A673 (cell line): ENCODE measurements around the gene DENND1A. TPM values are rescaled to one million over a fixed set of nuclear protein-coding genes. Genes with fewer than 3 reads are reported as not detected.

ENCODE experiments used
- BruUV-seq: library from RNA; stranded (reverse); fragments of 400-500 nt; replicated peaks from 2 replicates; lab custom pipeline; 2021; lab: Mats Ljungman, UMichigan
- CTCF ChIA-PET: fragments of 300-600 bp; sonication (Branson Sonifier 250); formaldehyde crosslinking; loops from one replicate; lab custom pipeline; 2022; ENCODE audit warnings: antibody characterized with exemption; lab: Charles Lee
- POLR2A ChIA-PET: fragments of 300-600 bp; sonication (Branson Sonifier 250); formaldehyde crosslinking; loops from one replicate; lab custom pipeline; 2022; ENCODE audit warnings: antibody characterized with exemption; ENCODE audit not compliant: low non-redundant PET; lab: Charles Lee
- DNase-seq: peaks from one replicate; pipeline ENCODE4 v3.0.0-alpha.2; 2015; ENCODE audit warnings: low spot score
- H3K27ac ChIP-seq: fragments of 200-600 bp; sonication (generic); 2 replicates; pipeline ENCODE4 v1.5.1; 2016; ENCODE audit warnings: mixed run types, low read depth, mild to moderate bottlenecking, mixed read lengths, antibody characterized with exemption, low read length; ENCODE audit not compliant: poor library complexity, severe bottlenecking
- H3K27me3 ChIP-seq: fragments of 200-600 bp; sonication (generic); replicated peaks from 2 replicates; pipeline ENCODE4 v1.6.1; 2017; ENCODE audit warnings: mixed run types, low read depth, mild to moderate bottlenecking, mixed read lengths, antibody characterized with exemption, low read length; ENCODE audit not compliant: insufficient read depth, poor library complexity
- H3K36me3 ChIP-seq: fragments of 200-600 bp; sonication (generic); 2 replicates; pipeline ENCODE4 v1.6.1; 2016; ENCODE audit warnings: mixed run types, mild to moderate bottlenecking, mixed read lengths, antibody characterized with exemption, low read length; ENCODE audit not compliant: insufficient read depth, poor library complexity, severe bottlenecking
- H3K4me1 ChIP-seq: fragments of 200-600 bp; sonication (generic); 2 replicates; pipeline ENCODE4 v1.6.1; 2017; ENCODE audit warnings: mixed run types, mild to moderate bottlenecking, mixed read lengths, antibody characterized with exemption, low read length; ENCODE audit not compliant: insufficient read depth, poor library complexity, severe bottlenecking
- H3K4me3 ChIP-seq: fragments of 200-600 bp; sonication (generic); 2 replicates; pipeline ENCODE4 v1.5.1; 2016; ENCODE audit warnings: low read depth, mixed run types, mild to moderate bottlenecking, mixed read lengths, low read length; ENCODE audit not compliant: poor library complexity, severe bottlenecking
- H3K9me3 ChIP-seq: fragments of 200-600 bp; sonication (generic); 2 replicates; pipeline ENCODE4 v1.6.1; 2016; ENCODE audit warnings: mixed run types, low read depth, mild to moderate bottlenecking, mixed read lengths, antibody characterized with exemption, low read length; ENCODE audit not compliant: poor library complexity, severe bottlenecking
- CTCF ChIP-seq: fragments of 300-800, 200-600 bp; sonication (generic); conservative IDR thresholded peaks from 2 replicates; pipeline ENCODE4 v1.5.1; 2017; ENCODE audit warnings: low read depth, mild to moderate bottlenecking, antibody characterized with exemption, low read length, moderate library complexity, mixed read lengths
- EZH2 ChIP-seq: fragments of 200-600 bp; sonication (generic); IDR thresholded peaks from 2 replicates; pipeline ENCODE4 v1.6.1; 2017; ENCODE audit warnings: borderline replicate concordance, low read depth, mild to moderate bottlenecking, mixed read lengths, antibody characterized with exemption, low read length; ENCODE audit not compliant: poor library complexity, severe bottlenecking
- intact Hi-C: fragments of 100-400 bp; cut with micrococcal nuclease; formaldehyde crosslinking; loops from one replicate; pipeline ENCODE4 v1.10.0; 2022; ENCODE audit not compliant: unreplicated experiment
- total RNA-seq: library from RNA; stranded (reverse); gene quantifications from 2 replicates; pipeline ENCODE4 v1.2.3, GENCODE V29; 2021

Gene DENND1A
- total RNA-seq, 1 experiment from 2014 or later: 12.0 TPM

DNA sequence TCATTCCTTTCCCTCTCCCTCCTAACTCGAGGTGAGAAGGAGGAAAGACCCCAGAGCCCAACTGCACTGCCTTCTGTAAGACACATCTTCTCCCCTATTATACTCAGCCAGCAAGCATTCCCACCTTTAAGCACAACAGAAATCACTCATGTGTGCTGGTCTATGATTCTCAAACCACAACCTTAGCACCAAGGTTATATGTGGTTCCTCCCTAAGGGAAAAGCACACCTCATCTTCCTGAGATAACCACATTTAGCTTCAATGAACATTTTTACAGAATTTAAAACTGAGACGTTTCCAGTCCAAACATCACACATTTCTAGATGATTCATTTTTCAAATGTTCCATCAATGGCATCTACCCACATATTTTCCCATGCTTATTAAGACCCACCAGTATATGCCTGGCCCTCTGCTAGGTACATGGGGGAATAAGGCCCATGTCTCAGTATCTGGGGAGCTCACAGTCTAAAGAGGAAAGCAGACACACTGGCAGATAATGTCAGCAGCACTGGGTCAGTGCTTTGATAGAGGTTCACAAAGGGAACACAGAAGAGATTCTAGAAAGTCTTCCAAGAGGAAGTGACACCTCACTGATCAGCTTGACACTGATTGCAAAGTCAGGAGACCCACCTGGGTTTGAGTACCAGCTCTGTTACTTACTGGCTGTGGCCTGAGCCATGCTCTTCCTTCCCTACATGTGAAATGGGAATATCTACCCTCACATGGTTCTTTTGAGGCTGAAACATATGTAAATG is 245.4 kb downstream of the DENND1A start:
- Histone ChIP-seq H3K36me3 (no peaks in the 10 kb centered on the region), H3K4me1 (peaks cover 24% of the 10 kb centered on the region), H3K4me3 (no peak overlapping the region), H3K27ac (no peak overlapping the region), H3K9me3 (no peaks in the 10 kb centered on the region), H3K27me3 (peaks cover 3% of the 10 kb centered on the region)
- TF ChIP-seq CTCF: no peak
- no peak for TF ChIP-seq EZH2
- ChIA-PET POLR2A (no interaction called here), CTCF (no interaction called here)
- DNase-seq: no peak
- BruUV-seq: no TSS peak
- intact Hi-C loops: no loop called here

- POLR2A ChIA-PET: no interaction called here
- intact Hi-C loops: no loop called here
- no peak for DNase-seq
- no peak overlapping the region for H3K27ac ChIP-seq
- H3K4me3 ChIP-seq: no peak overlapping the region
- H3K36me3 ChIP-seq: no peaks in the 10 kb centered on the region
- no TSS peak for BruUV-seq
- peaks cover 20% of the 10 kb centered on the region for H3K4me1 ChIP-seq
- TF ChIP-seq EZH2 (no peak), CTCF (no peak)
- CTCF ChIA-PET: no interaction called here
- H3K9me3 ChIP-seq: no peaks in the 10 kb centered on the region
- H3K27me3 ChIP-seq: peaks cover 3% of the 10 kb centered on the region
Observed at GRCh38 chr9:123682746-123683145, 247.2 kb downstream of the DENND1A start.

DNA sequence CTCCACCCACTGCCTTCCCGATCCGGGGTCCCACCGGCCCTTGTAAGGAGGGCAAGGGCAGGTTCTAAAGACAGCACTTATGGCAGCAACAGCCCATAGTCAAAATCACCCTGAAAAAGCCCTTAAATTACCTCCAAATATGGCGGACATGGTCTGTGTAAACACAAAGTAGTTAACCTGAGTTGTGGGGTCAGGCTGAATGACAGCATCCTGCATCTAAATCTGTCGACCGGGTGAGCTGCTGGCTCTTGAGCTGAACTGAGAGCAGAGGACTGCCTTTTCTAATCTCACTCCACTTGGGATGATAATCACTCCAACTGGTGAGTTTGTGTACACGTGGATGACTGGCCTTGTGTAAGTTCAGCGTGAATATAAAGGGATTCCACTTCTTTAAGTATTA is 249.6 kb downstream of the DENND1A start:
- H3K4me1 ChIP-seq: no peaks in the 10 kb centered on the region
- POLR2A ChIA-PET: no interaction called here
- intact Hi-C loops: no loop called here
- H3K27ac ChIP-seq: no peak overlapping the region
- CTCF ChIA-PET: no interaction called here
- no peak overlapping the region for H3K4me3 ChIP-seq
- no peaks in the 10 kb centered on the region for H3K9me3 ChIP-seq
- H3K36me3 ChIP-seq: no peaks in the 10 kb centered on the region
- TF ChIP-seq CTCF: no peak
- no peak for TF ChIP-seq EZH2
- no peak for DNase-seq
- BruUV-seq: no TSS peak
- peaks cover 3% of the 10 kb centered on the region for H3K27me3 ChIP-seq
